ENCODE results near the gene RAB8B. TPM values are rescaled to one million over a fixed set of nuclear protein-coding genes. Genes with fewer than 3 reads are reported as not detected.

Gene RAB8B
- total and polyA plus RNA-seq, 9 of the 15 experiments (the other 6 are each of a cell fraction or from before 2014, with no cell fraction given) = 7.8 to 32.1 (median 24.2) TPM

DNA sequence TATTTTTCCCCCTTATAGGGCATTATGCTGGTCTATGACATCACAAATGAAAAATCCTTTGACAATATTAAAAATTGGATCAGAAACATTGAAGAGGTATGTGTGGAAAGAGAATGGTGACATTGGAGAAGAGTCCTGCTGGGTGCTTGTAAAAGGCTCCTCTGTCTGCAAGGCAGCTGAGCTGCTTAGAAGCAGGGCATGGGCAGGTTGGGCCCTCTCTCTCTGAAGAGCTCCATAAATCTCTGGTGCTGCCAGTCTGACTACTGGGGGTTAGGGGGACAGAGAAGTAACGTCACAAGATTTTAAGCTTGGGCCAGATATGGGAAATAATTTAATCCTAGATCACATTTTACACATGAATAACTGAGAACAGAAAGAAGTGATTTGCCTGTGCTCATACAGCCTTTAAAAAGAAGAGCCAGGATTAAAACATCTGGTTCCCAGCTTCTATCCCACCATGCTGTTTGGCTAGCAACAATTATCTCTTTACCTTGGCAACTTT is 66.1 kb downstream of the RAB8B start (continued):
- TF ChIP-seq PHB2 (IDR thresholded peaks at IDR 0.05; ENCODE audit: low read depth) (no peak), KAT2B (IDR thresholded peaks at IDR 0.05; ENCODE audit: low read depth, low read length) (no peak), CBFB (CRISPR knock-in tag; IDR thresholded peaks at IDR 0.05) (no peak), POLR2AphosphoS5 (IDR thresholded peaks at IDR 0.05; ENCODE audit: control insufficient read depth, insufficient read depth, low read depth, low read length) (no peak), NFATC3 (IDR thresholded peaks at IDR 0.05) (no peak)

- H3K4me3 ChIP-seq = no peak overlapping the region
- no peak for ATAC-seq
- H3K36me3 ChIP-seq (ENCODE audit: control insufficient read depth, insufficient read depth, low read length) = peaks cover 57% of the 10 kb centered on the region
- no peaks in the 10 kb centered on the region for H3K4me1 ChIP-seq (replicated peaks in 1 of 2; ENCODE audit: control insufficient read depth in 2 of 2, insufficient read depth in 2 of 2, low read length in 2 of 2)
- no TSS peak for BruUV-seq (replicated peaks)
- intact Hi-C loops (cut with micrococcal nuclease) (no loop called here), in situ Hi-C loops (cut with MboI) (no loop called here)
- ChIA-PET CTCF (ENCODE audit: low intra/inter-chr PET ratio) (no interaction called here), POLR2A (interaction anchor here (0.6 to 1.7 kb wide), 4 partner anchors 8 to 896 kb away, joined by 3 to 8 read pairs (median 4); no protein-coding TSS in a partner anchor)
- H3K9me1 ChIP-seq (ENCODE audit: control insufficient read depth, insufficient read depth, low read length) = no peaks in the 10 kb centered on the region
- 67% methylated on average over 5 of the region's 5 CpGs for WGBS (ENCODE audit: insufficient coverage, low coverage, missing lambda C conversion rate)
- no peak overlapping the region for H2AFZ ChIP-seq (ENCODE audit: low read depth, low read length)
- H3K9me3 ChIP-seq (replicated peaks; ENCODE audit: control insufficient read depth, insufficient read depth, low read depth, low read length) = no peaks in the 10 kb centered on the region
- TF ChIP-seq, protein P1, sequence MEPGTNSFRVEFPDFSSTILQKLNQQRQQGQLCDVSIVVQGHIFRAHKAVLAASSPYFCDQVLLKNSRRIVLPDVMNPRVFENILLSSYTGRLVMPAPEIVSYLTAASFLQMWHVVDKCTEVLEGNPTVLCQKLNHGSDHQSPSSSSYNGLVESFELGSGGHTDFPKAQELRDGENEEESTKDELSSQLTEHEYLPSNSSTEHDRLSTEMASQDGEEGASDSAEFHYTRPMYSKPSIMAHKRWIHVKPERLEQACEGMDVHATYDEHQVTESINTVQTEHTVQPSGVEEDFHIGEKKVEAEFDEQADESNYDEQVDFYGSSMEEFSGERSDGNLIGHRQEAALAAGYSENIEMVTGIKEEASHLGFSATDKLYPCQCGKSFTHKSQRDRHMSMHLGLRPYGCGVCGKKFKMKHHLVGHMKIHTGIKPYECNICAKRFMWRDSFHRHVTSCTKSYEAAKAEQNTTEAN (CRISPR knock-in tag; IDR thresholded peaks at IDR 0.05) = no peak
- TF ChIP-seq JUN (IDR thresholded peaks at IDR 0.05; ENCODE audit: borderline replicate concordance, low read depth, low read length) (peak; percentile 29; the same call in 1 of the 2 replicates), JUN (CRISPR knock-in tag; IDR thresholded peaks at IDR 0.05; ENCODE audit: borderline replicate concordance) (no peak), PHF20 (IDR thresholded peaks at IDR 0.05; ENCODE audit: partially characterized antibody) (no peak), TEAD4 (IDR thresholded peaks at IDR 0.05; ENCODE audit: low read length) (peak; percentile 23; the same call in 1 of the 2 replicates), TEAD4 (CRISPR knock-in tag; IDR thresholded peaks at IDR 0.05; ENCODE audit: borderline replicate concordance) (no peak), JUND (IDR thresholded peaks at IDR 0.05; ENCODE audit: borderline replicate concordance, low read depth, low read length) (peak; percentile 79), JUND (tag; IDR thresholded peaks at IDR 0.05; ENCODE audit: borderline replicate concordance, low read depth, low read length) (peak; percentile 56; the same call in 2 of the 3 replicates), FOSL1 (tag; conservative IDR thresholded peaks at IDR 0.05) (peak; percentile 83), FOXA1 (IDR thresholded peaks at IDR 0.05; ENCODE audit: borderline replicate concordance) (no peak), ATF3 (IDR thresholded peaks at IDR 0.05) (peak; percentile 56; the same call in 1 of the 2 replicates), ATF3 (CRISPR knock-in tag; conservative IDR thresholded peaks at IDR 0.05) (no peak), SOX6 (IDR thresholded peaks at IDR 0.05) (no peak)
- H4K20me1 ChIP-seq (replicated peaks; ENCODE audit: control insufficient read depth, insufficient read depth, low read length) = no peaks in the 10 kb centered on the region
- FAIRE-seq = no peak
- H3K9ac ChIP-seq (ENCODE audit: insufficient read depth in 1 of 2, low read depth in 2 of 2, low read length in 2 of 2) = no peak overlapping the region
- no peak overlapping the region for H3K4me2 ChIP-seq (ENCODE audit: insufficient read depth, low read length)
- no peaks in the 10 kb centered on the region for H3K27me3 ChIP-seq (ENCODE audit: control insufficient read depth in 2 of 2, insufficient read depth in 2 of 2, low read length in 2 of 2)
- no peak overlapping the region for H3K27ac ChIP-seq (ENCODE audit: extremely low read depth, low read depth, low read length)
- no peaks in the 10 kb centered on the region; the same call in 2 of the 3 replicates for H3K79me2 ChIP-seq (ENCODE audit: control insufficient read depth, insufficient read depth, low read length)
- peak in 2 of 4 experiments; percentile 27 to 30 for DNase-seq (ENCODE audit: extremely low read depth in 1 of 4, low spot score in 3 of 4)
Observed at GRCh38 chr15:63256433-63257274, 67.2 kb downstream of the RAB8B start.
